ENCODE measurements around the gene MAIP1. TPM values are rescaled to one million over a fixed set of nuclear protein-coding genes. Genes with fewer than 3 reads are reported as not detected.

The MAIP1 gene
- total and polyA plus RNA-seq, 2 of the 4 experiments (the other 2 are of a cell fraction): 14.2 to 16.8 TPM

DNA sequence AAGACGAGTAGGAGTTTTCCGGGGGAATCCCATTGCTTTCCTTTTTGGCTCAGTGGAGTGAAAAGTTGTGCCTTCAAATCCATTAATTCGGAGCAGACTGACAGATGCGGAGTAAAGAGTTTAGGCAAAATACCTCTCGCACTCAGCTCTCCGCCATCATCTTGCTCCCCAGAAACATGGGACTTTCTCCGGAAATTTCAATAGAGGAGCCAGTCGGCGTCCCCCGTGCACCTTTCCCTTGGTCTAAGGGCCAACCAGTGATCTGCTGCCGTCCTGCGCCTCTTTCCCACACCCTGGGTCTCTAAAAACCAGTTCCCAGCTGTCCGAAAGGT is 409 bp upstream of the MAIP1 start:
- POLR2A ChIA-PET (ENCODE audit: unreplicated experiment): no interaction called here
- peak overlapping the region; percentile 59 for H2BK5ac ChIP-seq (ENCODE audit: low read depth, low read length, poor library complexity, severe bottlenecking)
- peak overlapping the region; percentile 68 for H3K56ac ChIP-seq (ENCODE audit: extremely low read depth, insufficient read depth, low read length)
- peak overlapping the region; percentile 61; the same call in 1 of the 2 replicates for H3K23ac ChIP-seq (ENCODE audit: low read depth, low read length)
- dilution Hi-C loops (cut with HindIII; ENCODE audit: low sequenced_read_pairs, unreplicated experiment) (no loop called here), intact Hi-C loops (cut with micrococcal nuclease) (no loop called here), in situ Hi-C loops (cut with MboI; ENCODE audit: low sequenced_read_pairs) (no loop called here)
- peaks cover 6% of the 10 kb centered on the region for H3K36me3 ChIP-seq (ENCODE audit: control insufficient read depth, insufficient read depth, low read length)
- peak overlapping the region; percentile 78 for H3K4ac ChIP-seq (ENCODE audit: low read depth, low read length)
- TF ChIP-seq MXI1 (IDR thresholded peaks at IDR 0.05; ENCODE audit: borderline replicate concordance, low read depth, low read length): 0 out of 2 replicates have a peak, but pooled peaks have one; percentile 39
- no peak for TF ChIP-seq RAD21 (IDR thresholded peaks at IDR 0.05; ENCODE audit: low read length)
- ATAC-seq (ENCODE audit: low read depth): peak; percentile 57
- no peaks in the 10 kb centered on the region for H3K27me3 ChIP-seq (ENCODE audit: control insufficient read depth, insufficient read depth, low read length)
- H3K18ac ChIP-seq (ENCODE audit: low read depth, low read length): peak overlapping the region; percentile 43; the same call in 1 of the 2 replicates
- peak overlapping the region; percentile 73; the same call in 1 of the 2 replicates for H4K91ac ChIP-seq (ENCODE audit: insufficient read depth, low read depth, low read length)
- H2AK9ac ChIP-seq (replicated peaks; ENCODE audit: low read depth, low read length, poor library complexity): peak overlapping the region; percentile 8
- H3K4me1 ChIP-seq (ENCODE audit: control insufficient read depth, insufficient read depth, low read length): peaks cover 8% of the 10 kb centered on the region
- H2BK120ac ChIP-seq (ENCODE audit: low read depth, low read length): no peak overlapping the region
- H3K79me1 ChIP-seq (ENCODE audit: low read depth in 1 of 2, low read length in 2 of 2): peaks cover 26 to 48% of the 10 kb centered on the region in 2 experiments
- 0 out of 2 replicates have a peak, but pooled peaks cover 6% of the 10 kb centered on the region for H4K20me1 ChIP-seq (ENCODE audit: insufficient read depth, low read length)
- H3K4me2 ChIP-seq (ENCODE audit: low read depth, low read length): peak overlapping the region; percentile 73
- peak overlapping the region; percentile 93 for H3K9ac ChIP-seq (ENCODE audit: low read depth, low read length)
- H2AK5ac ChIP-seq (ENCODE audit: low read depth, low read length): no peak overlapping the region
- no peak for DNase-seq
- CTCF ChIA-PET: no interaction called here
- peak overlapping the region; percentile 98 for H2AFZ ChIP-seq (replicated peaks; ENCODE audit: low read length, poor library complexity)
- peak overlapping the region; percentile 98 for H3K4me3 ChIP-seq (ENCODE audit: insufficient read depth, low read depth, low read length)
- no peak overlapping the region for H2BK15ac ChIP-seq (ENCODE audit: low read depth, low read length)
- peaks cover 7% of the 10 kb centered on the region; the same call in 1 of the 2 replicates for H3K9me1 ChIP-seq (ENCODE audit: insufficient read depth, low read length)
- H4K5ac ChIP-seq (ENCODE audit: low read depth, low read length): peak overlapping the region; percentile 86
- BruUV-seq (replicated peaks): no TSS peak
- no peak overlapping the region for H2BK20ac ChIP-seq (ENCODE audit: low read depth, low read length)
- H3K9me3 ChIP-seq (ENCODE audit: control insufficient read depth, insufficient read depth, low read length): no peaks in the 10 kb centered on the region
- no peak overlapping the region for H3K14ac ChIP-seq (replicated peaks; ENCODE audit: low read depth, low read length)
- WGBS, 2 experiments (ENCODE audit: extremely low coverage in 2 of 2, insufficient read length in 1 of 2): 0% methylated on average over 7 of the region's 13 CpGs; no CpG with 5 or more reads in 1 of the 2 experiments
- H3K27ac ChIP-seq (ENCODE audit: insufficient read depth, low read length): peak overlapping the region; percentile 86
- H4K8ac ChIP-seq (ENCODE audit: low read depth in 2 of 2, low read length in 2 of 2): peak overlapping the region; percentile 89 to 100; a peak in 3 of 4 replicates
